Transverse colon (tissue), 3 donors: ENCODE measurements around the gene SH3BP5.

Source experiments
- EP300 ChIP-seq: sonication (generic); formaldehyde crosslinking; IDR thresholded peaks from one replicate; pipeline ENCODE4 v1.6.1; 2017; ENCODE audit warnings: antibody characterized with exemption, low read depth
- POLR2A ChIP-seq: fragments of 450-650 bp; IDR thresholded peaks from one replicate; pipeline ENCODE4 v1.6.1; 2016; ENCODE audit warnings: antibody characterized with exemption, mild to moderate bottlenecking, moderate library complexity
- TF ChIP-seq, protein P1 (sequence below), 5 experiments: fragments of 200-600 bp in 3 of 5; fragments of 450-650 bp in 2 of 5; sonication (generic) in 3 of 5; IDR thresholded peaks; 1 replicate in 2 of 5; 2 replicates in 3 of 5; pipeline ENCODE4 v1.5.1; 2016 to 2017; ENCODE audit warnings: antibody characterized with exemption in 5 of 5, inconsistent platforms in 3 of 5, mild to moderate bottlenecking in 2 of 5, moderate library complexity in 1 of 5

DNA sequence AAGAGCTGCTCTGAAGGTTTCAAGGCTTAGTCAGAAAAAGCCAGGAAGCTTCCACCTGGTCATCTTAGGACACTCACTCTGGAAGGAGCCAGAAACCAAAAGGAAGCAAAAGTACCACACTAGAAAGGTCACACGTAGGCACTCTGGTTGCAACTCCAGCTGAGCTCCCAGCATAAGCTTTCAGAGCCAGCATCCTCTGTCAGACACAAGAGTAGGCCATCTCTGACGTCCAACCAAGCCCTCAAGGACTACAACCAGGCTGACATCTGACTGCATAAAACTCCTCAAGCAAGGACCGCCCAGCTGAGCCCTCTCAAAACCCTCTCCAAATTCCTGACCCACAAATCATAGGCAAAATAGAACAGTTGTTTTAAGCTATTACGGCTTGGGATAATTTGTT lies 12.8 kb downstream of the SH3BP5 start:
- TF ChIP-seq, protein P1, sequence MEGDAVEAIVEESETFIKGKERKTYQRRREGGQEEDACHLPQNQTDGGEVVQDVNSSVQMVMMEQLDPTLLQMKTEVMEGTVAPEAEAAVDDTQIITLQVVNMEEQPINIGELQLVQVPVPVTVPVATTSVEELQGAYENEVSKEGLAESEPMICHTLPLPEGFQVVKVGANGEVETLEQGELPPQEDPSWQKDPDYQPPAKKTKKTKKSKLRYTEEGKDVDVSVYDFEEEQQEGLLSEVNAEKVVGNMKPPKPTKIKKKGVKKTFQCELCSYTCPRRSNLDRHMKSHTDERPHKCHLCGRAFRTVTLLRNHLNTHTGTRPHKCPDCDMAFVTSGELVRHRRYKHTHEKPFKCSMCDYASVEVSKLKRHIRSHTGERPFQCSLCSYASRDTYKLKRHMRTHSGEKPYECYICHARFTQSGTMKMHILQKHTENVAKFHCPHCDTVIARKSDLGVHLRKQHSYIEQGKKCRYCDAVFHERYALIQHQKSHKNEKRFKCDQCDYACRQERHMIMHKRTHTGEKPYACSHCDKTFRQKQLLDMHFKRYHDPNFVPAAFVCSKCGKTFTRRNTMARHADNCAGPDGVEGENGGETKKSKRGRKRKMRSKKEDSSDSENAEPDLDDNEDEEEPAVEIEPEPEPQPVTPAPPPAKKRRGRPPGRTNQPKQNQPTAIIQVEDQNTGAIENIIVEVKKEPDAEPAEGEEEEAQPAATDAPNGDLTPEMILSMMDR (IDR thresholded peaks at IDR 0.05) = no peak
- TF ChIP-seq POLR2A (no peak), EP300 (no peak)
